GM18858 (cell line): ENCODE measurements around the gene RUNX1.

Experiments used
- ATAC-seq: cut with Tn5 transposase; IDR thresholded peaks from one replicate; pipeline ENCODE4 v1.9.1; 2021; ENCODE audit not compliant: unreplicated experiment

The RUNX1 gene

GRCh38 chr21:35048706-35049617 is at the start of gene RUNX1:
Gene RUNX1, minus strand, starts transcription at chr21:35049302.
- ATAC-seq: peak; percentile 54

DNA sequence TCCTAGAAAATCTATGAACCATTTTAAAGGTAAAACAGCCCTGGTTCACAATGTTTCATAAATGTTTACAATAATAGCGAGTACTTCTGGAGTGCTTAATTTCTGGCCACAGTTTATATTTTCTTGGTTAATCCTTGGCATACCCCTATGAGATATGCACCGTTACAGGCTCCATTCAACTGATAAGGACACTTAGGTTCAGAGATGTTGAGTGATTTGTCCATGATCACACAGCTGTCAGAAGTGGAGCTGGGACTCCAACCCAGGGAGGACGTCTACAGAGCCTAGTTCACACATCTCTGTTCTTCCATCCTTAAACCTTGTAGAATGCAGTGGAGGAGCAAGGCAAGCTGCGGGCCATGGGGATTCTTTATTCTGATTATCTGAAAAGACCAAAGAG is 48.4 kb upstream of the RUNX1 start:
- no peak for ATAC-seq

DNA sequence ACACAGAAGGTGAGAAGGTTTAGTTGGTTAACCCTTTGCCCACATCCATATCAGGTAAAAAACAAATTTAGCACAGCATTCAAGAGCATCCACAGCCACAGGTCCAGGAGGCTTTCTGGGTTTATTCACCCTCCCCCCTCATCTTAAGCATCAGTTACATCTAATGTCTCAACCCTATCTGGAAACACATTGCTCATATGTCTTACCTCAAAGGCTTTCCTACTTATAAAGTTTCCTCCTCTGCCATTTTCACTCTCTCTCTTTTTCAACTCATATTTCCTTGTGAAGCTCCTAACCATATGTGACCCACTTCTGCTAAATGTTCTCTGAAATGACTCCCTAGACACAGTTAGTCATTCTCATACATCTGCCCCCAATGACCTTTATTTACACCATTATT is 47.9 kb upstream of the RUNX1 start:
- ATAC-seq: no peak

DNA sequence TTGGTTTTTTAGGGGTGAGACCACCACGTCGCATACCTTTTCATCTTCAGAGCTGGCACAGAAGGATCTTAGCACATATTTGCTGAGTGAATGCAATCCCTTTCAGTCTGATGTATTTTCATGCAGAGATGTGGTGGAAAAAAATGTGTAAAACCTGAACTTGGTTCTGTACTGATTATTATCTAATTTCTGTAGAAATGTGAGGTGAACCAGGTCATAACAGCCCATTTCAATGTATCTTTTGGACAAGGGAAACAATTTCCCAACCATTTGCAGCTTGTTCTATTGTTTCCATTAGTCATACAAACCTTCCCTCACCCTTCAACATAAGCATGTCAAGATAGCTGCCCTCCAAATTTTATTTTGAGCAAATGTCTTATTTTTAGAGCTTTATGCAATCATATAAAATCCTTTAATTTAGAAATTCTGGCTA is 46.8 kb upstream of the RUNX1 start:
- no peak for ATAC-seq

DNA sequence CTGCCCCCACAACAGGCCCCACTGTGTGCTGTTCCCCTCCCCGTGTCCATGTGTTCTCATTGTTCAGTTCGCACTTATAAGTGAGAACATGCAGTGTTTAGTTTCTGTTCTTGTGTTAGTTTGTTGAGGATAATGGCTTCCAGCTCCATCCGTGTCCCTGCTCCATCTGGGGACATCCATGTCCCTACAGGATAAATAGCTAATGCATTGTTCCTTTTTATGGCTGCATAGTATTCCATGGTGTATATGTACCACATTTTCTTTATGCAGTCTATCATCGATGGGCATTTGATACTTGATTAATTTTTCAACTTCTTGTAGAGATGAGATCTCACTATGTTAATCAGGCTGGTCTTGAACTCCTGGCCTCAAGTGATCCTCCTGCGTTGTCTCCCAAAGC is 44.4 kb upstream of the RUNX1 start:
- no peak for ATAC-seq

DNA sequence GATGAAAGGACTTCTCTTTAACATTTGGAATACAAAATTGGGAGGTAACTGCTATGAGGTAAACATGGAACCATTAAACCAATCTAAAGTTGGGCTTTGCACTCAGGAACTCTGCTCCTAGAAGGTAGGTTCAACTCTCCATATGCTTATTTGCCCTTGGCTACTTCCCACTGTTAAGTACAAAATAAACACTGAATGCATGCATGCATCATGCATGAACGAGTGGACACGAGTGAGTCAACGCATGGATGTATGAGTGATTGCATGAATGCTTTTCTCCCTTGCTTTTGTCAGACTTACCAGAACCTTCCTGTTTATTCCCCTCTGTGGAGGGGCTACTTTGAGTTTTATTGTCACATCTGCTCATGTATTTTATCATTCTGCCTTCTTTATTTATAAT is 42.4 kb upstream of the RUNX1 start:
- no peak for ATAC-seq

GRCh38 chr21:35090403-35090802 is 41.3 kb upstream of the RUNX1 start:
- ATAC-seq: no peak

GRCh38 chr21:35088319-35088771 is 39.2 kb upstream of the RUNX1 start:
- ATAC-seq: no peak

GRCh38 chr21:35086357-35086756 is 37.3 kb upstream of the RUNX1 start:
- no peak for ATAC-seq

DNA sequence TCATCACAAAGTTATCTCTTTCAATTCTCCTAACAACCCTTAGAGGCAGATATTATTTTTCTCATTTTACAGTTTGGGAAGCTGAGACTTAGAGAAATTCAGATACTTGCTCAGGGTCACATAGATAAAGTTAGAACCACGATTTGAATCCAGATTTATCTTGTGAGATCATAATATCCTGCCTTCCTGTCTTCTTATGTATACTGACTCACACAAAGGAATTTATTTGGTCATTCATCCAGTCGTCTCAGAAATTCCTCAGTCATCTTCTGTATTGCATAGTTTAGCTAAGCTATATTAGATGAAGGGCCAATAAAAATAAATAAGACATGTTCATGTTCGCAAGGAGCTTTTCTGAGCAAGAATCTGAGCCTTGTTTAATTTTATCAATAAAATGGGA is 35.8 kb upstream of the RUNX1 start:
- ATAC-seq: no peak

GRCh38 chr21:35083246-35083645 is 34.1 kb upstream of the RUNX1 start:
- ATAC-seq: no peak

GRCh38 chr21:35081861-35082260 is 32.8 kb upstream of the RUNX1 start:
- no peak for ATAC-seq

DNA sequence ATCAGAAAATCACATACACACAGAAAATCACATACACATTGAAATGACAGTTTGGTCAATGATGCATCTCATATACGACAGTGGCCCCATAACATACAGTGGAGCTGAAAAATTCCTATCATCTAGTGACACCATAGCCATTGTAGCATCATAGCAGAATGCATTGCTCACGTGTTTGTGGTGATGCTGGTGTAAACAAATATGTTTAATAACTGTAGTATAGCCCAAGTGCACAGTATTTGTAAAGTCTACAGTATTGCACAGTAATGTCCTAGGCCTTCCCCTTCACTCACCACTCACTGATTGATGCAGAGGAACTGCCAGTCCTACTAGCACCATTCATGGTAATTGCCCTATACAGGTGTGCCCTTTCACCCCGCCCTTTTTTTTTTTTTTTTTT is 30.1 kb upstream of the RUNX1 start:
- ATAC-seq: no peak

- ATAC-seq: no peak
These were observed 28.9 kb upstream of the RUNX1 start for GRCh38 chr21:35077975-35078374.

GRCh38 chr21:35077466-35077865 is 28.4 kb upstream of the RUNX1 start:
- no peak for ATAC-seq

DNA sequence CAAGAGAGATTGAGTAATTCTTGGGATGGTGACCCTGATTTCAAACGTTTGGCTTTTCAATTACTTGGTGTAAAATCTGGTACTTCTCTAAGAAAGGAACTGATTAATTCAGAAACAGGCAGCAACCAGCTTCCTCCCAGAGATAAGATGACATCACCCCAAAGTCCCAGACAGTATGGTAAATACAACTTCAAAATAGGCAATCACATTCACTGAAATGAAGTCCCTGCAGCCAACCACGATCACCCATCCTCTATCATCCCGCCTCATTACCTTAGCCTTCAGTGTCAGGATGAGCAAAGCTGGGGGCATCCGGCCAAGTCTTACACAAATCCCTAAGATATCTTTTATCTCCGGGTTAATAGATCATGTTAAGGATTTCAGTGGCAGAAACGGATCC is 26.4 kb upstream of the RUNX1 start:
- no peak for ATAC-seq

DNA sequence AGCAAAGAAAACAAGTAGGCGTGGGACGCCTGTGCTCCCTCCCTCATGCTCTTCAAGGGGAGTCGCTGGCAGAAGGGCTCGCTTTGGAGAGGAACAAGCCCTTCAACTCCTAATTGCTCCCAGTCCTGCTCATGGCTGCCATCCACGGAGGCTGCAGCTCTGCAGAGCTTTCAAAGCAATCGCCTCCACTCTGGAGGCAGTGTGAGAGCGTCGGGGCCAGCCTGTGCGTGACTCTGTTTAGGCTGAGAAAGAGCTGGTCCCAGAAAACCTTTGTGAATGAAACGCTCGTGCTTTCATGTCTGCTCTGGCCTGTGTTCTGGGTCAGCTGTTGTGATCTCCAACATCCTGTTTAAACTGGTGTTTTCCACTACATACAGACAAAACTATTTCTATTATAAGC is 23.9 kb upstream of the RUNX1 start:
- no peak for ATAC-seq

DNA sequence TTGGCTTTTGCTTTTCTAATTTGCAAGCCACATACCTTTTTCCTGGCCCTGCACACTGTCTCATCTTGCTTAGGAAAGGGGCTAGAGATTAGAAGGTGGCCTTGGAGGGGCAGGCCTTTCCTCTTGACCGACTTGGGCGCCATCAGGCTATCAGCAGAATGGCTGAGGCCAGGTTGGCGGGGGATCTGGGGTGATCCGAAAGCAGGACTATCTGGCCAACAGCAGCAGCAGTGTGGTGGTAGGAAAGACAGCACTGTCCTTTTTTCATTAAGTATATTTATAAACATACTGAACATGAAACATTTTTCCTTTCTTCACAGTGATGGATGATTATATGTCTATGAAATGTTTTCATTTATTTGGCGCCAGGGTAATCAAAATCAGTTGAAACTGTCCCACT is 23.5 kb upstream of the RUNX1 start:
- ATAC-seq: no peak

DNA sequence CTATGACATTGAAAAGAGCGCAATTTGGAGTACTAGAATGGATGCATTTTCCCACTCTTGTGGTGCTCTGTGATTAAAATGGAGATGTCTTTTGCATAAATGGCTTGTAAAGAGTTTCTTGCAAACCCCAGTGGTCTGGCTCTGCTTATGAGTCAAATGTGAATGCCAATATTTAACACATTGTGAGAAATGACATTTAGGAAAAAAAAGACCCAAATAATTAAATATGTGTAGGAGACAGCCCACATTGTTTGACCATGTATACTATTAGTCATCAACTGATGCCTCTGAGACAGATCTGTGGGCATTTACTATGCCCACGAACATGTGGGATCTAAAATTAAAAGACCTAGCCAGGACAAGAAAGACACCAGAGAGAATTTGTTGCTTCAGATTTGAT is 22.2 kb upstream of the RUNX1 start:
- no peak for ATAC-seq

DNA sequence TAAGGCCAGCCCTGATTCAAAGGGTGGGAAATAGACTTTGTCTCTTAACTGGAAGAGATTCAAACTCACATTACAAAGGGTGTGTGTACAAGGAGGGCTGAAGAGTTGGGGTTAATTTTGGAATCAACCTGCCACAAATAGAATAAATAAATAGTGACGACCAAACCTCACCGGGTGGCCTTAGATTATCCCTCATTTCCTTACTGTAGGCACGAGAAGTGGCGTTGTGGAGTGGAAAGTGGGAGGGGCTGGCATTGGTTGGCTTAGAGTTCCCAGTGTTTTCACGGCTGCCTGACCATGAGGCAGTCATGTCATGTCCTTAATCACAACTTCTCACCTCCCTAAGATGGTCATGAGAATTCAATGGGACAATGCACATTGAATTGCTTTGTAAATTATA is 21.3 kb upstream of the RUNX1 start:
- ATAC-seq: no peak

GRCh38 chr21:35066824-35067223 is 17.7 kb upstream of the RUNX1 start:
- no peak for ATAC-seq

GRCh38 chr21:35063428-35064172 is 14.5 kb upstream of the RUNX1 start:
- no peak for ATAC-seq
